Measurements from ENCODE around the gene TMEM273. TPM values are rescaled to one million over a fixed set of nuclear protein-coding genes. Genes with fewer than 3 reads are reported as not detected.

Gene TMEM273
- total and polyA plus RNA-seq, 2 of the 4 experiments (the other 2 are of a cell fraction): not detected

GRCh38 chr10:49213211-49213610, 25.0 kb upstream of the TMEM273 start:
- no peak overlapping the region for H2BK15ac ChIP-seq (ENCODE audit: low read depth, low read length)
- no CpG with 5 or more reads among the region's 3 CpGs for WGBS, 2 experiments (ENCODE audit: extremely low coverage in 2 of 2, insufficient read length in 1 of 2)
- ChIA-PET CTCF (no interaction called here), POLR2A (ENCODE audit: unreplicated experiment) (no interaction called here)
- H3K4me1 ChIP-seq (ENCODE audit: control insufficient read depth, insufficient read depth, low read length): no peaks in the 10 kb centered on the region
- H3K14ac ChIP-seq (replicated peaks; ENCODE audit: low read depth, low read length): no peak overlapping the region
- H3K9ac ChIP-seq (ENCODE audit: low read depth, low read length): no peak overlapping the region
- no peak overlapping the region for H2AK9ac ChIP-seq (replicated peaks; ENCODE audit: low read depth, low read length, poor library complexity)
- H2BK5ac ChIP-seq (ENCODE audit: low read depth, low read length, poor library complexity, severe bottlenecking): no peak overlapping the region
- ATAC-seq (ENCODE audit: low read depth): no peak
- no peaks in the 10 kb centered on the region for H4K20me1 ChIP-seq (ENCODE audit: insufficient read depth, low read length)
- H3K9me3 ChIP-seq (ENCODE audit: control insufficient read depth, insufficient read depth, low read length): no peaks in the 10 kb centered on the region
- H3K36me3 ChIP-seq (ENCODE audit: control insufficient read depth, insufficient read depth, low read length): no peaks in the 10 kb centered on the region
- no peak overlapping the region for H4K5ac ChIP-seq (ENCODE audit: low read depth, low read length)
- H3K23ac ChIP-seq (ENCODE audit: low read depth, low read length): no peak overlapping the region
- no peak overlapping the region for H3K56ac ChIP-seq (ENCODE audit: extremely low read depth, insufficient read depth, low read length)
- no peak overlapping the region for H2AK5ac ChIP-seq (ENCODE audit: low read depth, low read length)
- TF ChIP-seq USF2 (IDR thresholded peaks at IDR 0.05; ENCODE audit: low read depth, low read length) (no peak), SMC3 (IDR thresholded peaks at IDR 0.05; ENCODE audit: low read depth, low read length) (no peak)
- no peak overlapping the region for H3K18ac ChIP-seq (ENCODE audit: low read depth, low read length)
- H3K4me2 ChIP-seq (ENCODE audit: low read depth, low read length): no peak overlapping the region
- dilution Hi-C loops (cut with HindIII; ENCODE audit: low sequenced_read_pairs, unreplicated experiment) (no loop called here), in situ Hi-C loops (cut with MboI; ENCODE audit: low sequenced_read_pairs) (no loop called here), intact Hi-C loops (cut with micrococcal nuclease) (no loop called here)
- H4K8ac ChIP-seq (ENCODE audit: low read depth in 2 of 2, low read length in 2 of 2): no peak overlapping the region
- H3K4me3 ChIP-seq (ENCODE audit: insufficient read depth, low read depth, low read length): no peak overlapping the region
- H4K91ac ChIP-seq (ENCODE audit: insufficient read depth, low read depth, low read length): no peak overlapping the region
- no peak overlapping the region for H2BK20ac ChIP-seq (ENCODE audit: low read depth, low read length)
- no peak for DNase-seq
- no peak overlapping the region for H2AFZ ChIP-seq (replicated peaks; ENCODE audit: low read length, poor library complexity)
- BruUV-seq (replicated peaks): no TSS peak
- H3K27ac ChIP-seq (ENCODE audit: insufficient read depth, low read length): no peak overlapping the region
- no peaks in the 10 kb centered on the region for H3K9me1 ChIP-seq (ENCODE audit: insufficient read depth, low read length)
- no peaks in the 10 kb centered on the region for H3K79me1 ChIP-seq (ENCODE audit: low read depth in 1 of 2, low read length in 2 of 2)
- peaks cover 47% of the 10 kb centered on the region for H3K27me3 ChIP-seq (ENCODE audit: control insufficient read depth, insufficient read depth, low read length)
- H2BK120ac ChIP-seq (ENCODE audit: low read depth, low read length): no peak overlapping the region
- no peak overlapping the region for H3K4ac ChIP-seq (ENCODE audit: low read depth, low read length)
